Body of pancreas (tissue), 4 donors: Measurements from ENCODE around the gene EPYC. TPM values are rescaled to one million over a fixed set of nuclear protein-coding genes. Genes with fewer than 3 reads are reported as not detected.

ENCODE experiments used
- ATAC-seq: fragments of 150-250 bp; one replicate; pipeline ENCODE4 v1.9.1; 2016
- DNase-seq, 4 donors: peaks; one replicate each; pipeline ENCODE4 v3.0.0-alpha.2; 2019
- H3K27ac ChIP-seq, 4 donors: fragments of 200-600 bp; sonication (generic); 1 replicate in 3 of 4; 2 replicates in 1 of 4; pipeline versions ENCODE4 v1.5.1 to v1.6.1; 2016 to 2019; ENCODE audit warnings: mild to moderate bottlenecking in 1 of 4, mixed read lengths in 1 of 4, moderate library complexity in 1 of 4
- H3K27me3 ChIP-seq, 2 donors: fragments of 200-600 bp; sonication (generic); one replicate each; pipeline ENCODE4 v1.6.0; 2016; ENCODE audit warnings: mild to moderate bottlenecking in 1 of 2
- H3K36me3 ChIP-seq, 2 donors: fragments of 200-600 bp; sonication (generic); replicated peaks in 1 of 2; 2 replicates each; pipeline ENCODE4 v1.5.1; 2016; ENCODE audit warnings: low read depth in 2 of 2; ENCODE audit not compliant: insufficient read depth in 1 of 2
- H3K4me1 ChIP-seq: fragments of 200-600 bp; sonication (generic); one replicate; pipeline ENCODE4 v1.6.0; 2016
- H3K4me3 ChIP-seq, 2 donors: fragments of 200-600 bp; sonication (generic); 1 replicate in 1 of 2; 2 replicates in 1 of 2; pipeline ENCODE4 v1.5.1; 2016 to 2019
- H3K9me3 ChIP-seq, 3 donors: fragments of 200-600 bp; sonication (generic); 1 replicate in 2 of 3; 2 replicates in 1 of 3; pipeline ENCODE4 v1.5.1; 2016
- CTCF ChIP-seq, 7 experiments: fragments of 450-650 bp in 4 of 7; fragments of 200-600 bp in 3 of 7; sonication (generic) in 3 of 7; IDR thresholded peaks; one replicate each; pipeline ENCODE4 v1.5.1; 2016 to 2019; ENCODE audit warnings: antibody characterized with exemption in 7 of 7
- POLR2A ChIP-seq, 3 donors: fragments of 450-650 bp; IDR thresholded peaks; one replicate each; pipeline ENCODE4 v1.6.1; 2016; ENCODE audit warnings: antibody characterized with exemption in 3 of 3, mild to moderate bottlenecking in 2 of 3
- WGBS, 2 donors: methylation state at CpG; one replicate each; pipeline ENCODE4 v1.1.5; 2017; 5-methylcytosine and 5-hydroxymethylcytosine counted together
- intact Hi-C: fragments of 100-400 bp; cut with DNase I; formaldehyde crosslinking; loops from one replicate; pipeline ENCODE4 v1.15.1; 2023
- total RNA-seq, 2 donors: library from RNA; depleted of rRNA; stranded (reverse); fragments of >200 nt; gene quantifications; one replicate each; pipeline ENCODE4 v1.1.0, GENCODE V29; 2016

Gene EPYC
- total RNA-seq, 2 donors from 2014 or later = not detected

GRCh38 chr12:90953956-90954421 lies 50.8 kb downstream of the EPYC start:
- intact Hi-C loops = no loop called here
- 70 to 79% methylated on average over 26 to 31 of the region's 32 CpGs for WGBS, 2 donors
- peak in 1 of 4 donors; percentile 21 for DNase-seq
- no peaks in the 10 kb centered on the region for H3K36me3 ChIP-seq
- no peaks in the 10 kb centered on the region for H3K27me3 ChIP-seq
- no peak for TF ChIP-seq POLR2A (IDR thresholded peaks at IDR 0.05)
- TF ChIP-seq CTCF (IDR thresholded peaks at IDR 0.05) = peak in 5 of 7 experiments; percentile 17 to 35 (median 19)
- no peaks in the 10 kb centered on the region for H3K9me3 ChIP-seq
- no peaks in the 10 kb centered on the region for H3K4me1 ChIP-seq
- ATAC-seq = peak; percentile 35
- H3K4me3 ChIP-seq = no peak overlapping the region
- H3K27ac ChIP-seq = no peak overlapping the region

GRCh38 chr12:90951432-90952105 lies 53.2 kb downstream of the EPYC start:
- no peak for TF ChIP-seq POLR2A (IDR thresholded peaks at IDR 0.05)
- no peak for TF ChIP-seq CTCF (IDR thresholded peaks at IDR 0.05)
- no peak for DNase-seq
- Histone ChIP-seq H3K27me3 (no peaks in the 10 kb centered on the region), H3K4me3 (no peak overlapping the region), H3K36me3 (no peaks in the 10 kb centered on the region), H3K4me1 (no peaks in the 10 kb centered on the region), H3K9me3 (no peaks in the 10 kb centered on the region), H3K27ac (no peak overlapping the region)
- no peak for ATAC-seq
- intact Hi-C loops = no loop called here

GRCh38 chr12:90947869-90948268 lies 56.9 kb downstream of the EPYC start:
- Histone ChIP-seq H3K9me3 (no peaks in the 10 kb centered on the region), H3K27ac (no peak overlapping the region), H3K36me3 (no peaks in the 10 kb centered on the region), H3K4me3 (no peak overlapping the region), H3K27me3 (no peaks in the 10 kb centered on the region), H3K4me1 (no peaks in the 10 kb centered on the region)
- WGBS, 2 donors = 88% methylated on average over 7 of the region's 7 CpGs
- no peak for DNase-seq
- no peak for ATAC-seq
- intact Hi-C loops = no loop called here
- TF ChIP-seq POLR2A (IDR thresholded peaks at IDR 0.05) (no peak), CTCF (IDR thresholded peaks at IDR 0.05) (no peak)

GRCh38 chr12:90945070-90945649 lies 59.6 kb downstream of the EPYC start:
- ATAC-seq (peak; percentile 30), DNase-seq (no peak)
- Histone ChIP-seq H3K9me3 (no peaks in the 10 kb centered on the region), H3K4me3 (no peak overlapping the region), H3K36me3 (no peaks in the 10 kb centered on the region), H3K4me1 (no peaks in the 10 kb centered on the region), H3K27ac (no peak overlapping the region), H3K27me3 (no peaks in the 10 kb centered on the region)
- intact Hi-C loops = no loop called here
- no peak for TF ChIP-seq POLR2A (IDR thresholded peaks at IDR 0.05)
- peak in 6 of 7 experiments; percentile 20 to 48 (median 42) for TF ChIP-seq CTCF (IDR thresholded peaks at IDR 0.05)
- 20 to 24% methylated on average over 1 of the region's 1 CpG for WGBS, 2 donors

GRCh38 chr12:90943255-90943654 lies 61.5 kb downstream of the EPYC start:
- WGBS, 2 donors = 69 to 78% methylated on average over 1 of the region's 1 CpG
- Histone ChIP-seq H3K27ac (no peak overlapping the region), H3K27me3 (no peaks in the 10 kb centered on the region), H3K36me3 (no peaks in the 10 kb centered on the region), H3K4me1 (no peaks in the 10 kb centered on the region), H3K4me3 (no peak overlapping the region), H3K9me3 (no peaks in the 10 kb centered on the region)
- intact Hi-C loops = no loop called here
- DNase-seq (no peak), ATAC-seq (no peak)
- TF ChIP-seq POLR2A (IDR thresholded peaks at IDR 0.05) (no peak), CTCF (IDR thresholded peaks at IDR 0.05) (no peak)
